Stimulated activated CD4-positive, alpha-beta T cell treated with anti-CD3 and anti-CD28 coated beads, Interleukin-1b, Interleukin-23, amount 100 ng/mL, for 48 hours (primary cell): ENCODE measurements around the gene METTL25.

Experiments
- DNase-seq: peaks from one replicate; pipeline ENCODE4 v3.0.0-alpha.2; 2020

The METTL25 gene

GRCh38 chr12:82473111-82473754 lies 114.9 kb downstream of the METTL25 start:
- no peak for DNase-seq

DNA sequence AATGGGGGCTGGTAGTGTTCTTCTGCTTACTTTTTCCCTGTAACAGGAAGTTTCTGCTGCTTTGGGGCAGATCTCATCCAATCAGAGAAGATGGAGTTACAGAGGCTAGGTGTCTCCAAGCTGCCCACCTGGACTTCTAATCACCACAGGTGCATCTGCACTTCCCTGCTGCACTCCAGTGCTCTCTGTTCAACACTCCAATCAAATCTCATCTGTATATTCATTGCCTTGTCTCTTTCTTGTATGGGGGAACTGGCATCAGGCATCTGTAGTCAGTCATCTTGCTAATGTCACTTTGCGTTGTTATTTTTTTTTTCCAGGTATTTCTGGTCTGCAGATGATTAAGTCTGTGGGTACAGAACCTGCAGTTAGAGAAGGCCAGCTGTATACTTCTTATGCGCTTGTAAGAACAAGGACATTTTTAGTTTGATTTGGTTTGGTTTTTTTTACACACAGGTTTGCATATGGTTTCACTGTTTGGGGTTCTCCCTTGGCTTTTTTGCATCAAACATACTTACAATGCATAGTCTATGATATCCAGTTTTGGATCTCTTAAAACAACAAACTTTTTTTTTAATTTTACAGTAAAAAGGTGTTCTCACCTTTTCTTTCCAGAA lies 116.0 kb downstream of the METTL25 start:
- DNase-seq, result no peak

- no peak for DNase-seq
Measured at GRCh38 chr12:82474798-82475184, 116.5 kb downstream of the METTL25 start.

- DNase-seq, result no peak
Measured at GRCh38 chr12:82475211-82475610, 116.9 kb downstream of the METTL25 start.

- DNase-seq, result no peak
Measured at GRCh38 chr12:82476511-82476910, 118.2 kb downstream of the METTL25 start.

DNA sequence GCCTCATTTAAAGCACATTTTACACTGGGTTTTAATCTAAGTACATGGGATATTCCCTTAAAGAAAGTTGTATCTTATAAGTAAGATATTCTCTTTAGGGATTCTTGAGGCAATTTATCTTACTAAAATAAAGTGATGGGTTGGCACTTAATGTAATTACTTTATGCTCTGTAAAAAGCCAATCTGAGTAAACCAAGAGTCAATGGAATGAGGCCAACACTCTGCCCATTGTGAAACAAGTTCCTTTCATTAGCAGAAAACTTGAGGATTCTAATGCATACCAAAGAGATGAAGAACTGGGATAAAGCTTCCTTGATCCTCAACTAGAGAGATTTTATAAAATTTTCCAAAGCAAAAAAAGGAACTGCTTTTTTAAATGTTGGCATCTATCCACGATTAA lies 121.2 kb downstream of the METTL25 start:
- DNase-seq, result no peak

- no peak for DNase-seq
Measured at GRCh38 chr12:82480606-82481005, 122.3 kb downstream of the METTL25 start.

GRCh38 chr12:82481954-82482353 lies 123.6 kb downstream of the METTL25 start:
- DNase-seq, result no peak

GRCh38 chr12:82486524-82487235 lies 128.4 kb downstream of the METTL25 start:
- DNase-seq, result no peak

DNA sequence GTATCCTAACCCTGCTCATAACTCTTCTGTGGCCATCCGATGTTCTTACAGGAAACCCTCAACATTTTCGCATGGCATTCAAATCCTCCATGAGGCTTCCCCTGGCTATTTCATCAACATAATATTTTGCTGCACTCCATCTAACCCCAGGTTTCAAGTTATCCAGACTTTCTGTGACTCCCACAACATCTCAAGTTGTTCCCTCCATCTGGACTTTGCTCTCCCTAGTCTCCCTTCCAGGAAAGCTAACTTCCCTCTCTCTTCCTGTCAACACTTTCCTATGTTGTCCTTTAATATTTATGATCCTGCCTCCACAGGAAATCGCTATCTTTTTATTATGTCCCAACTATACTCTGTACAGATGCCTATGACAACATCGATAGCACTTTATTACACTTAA lies 146.1 kb downstream of the METTL25 start:
- no peak for DNase-seq

DNA sequence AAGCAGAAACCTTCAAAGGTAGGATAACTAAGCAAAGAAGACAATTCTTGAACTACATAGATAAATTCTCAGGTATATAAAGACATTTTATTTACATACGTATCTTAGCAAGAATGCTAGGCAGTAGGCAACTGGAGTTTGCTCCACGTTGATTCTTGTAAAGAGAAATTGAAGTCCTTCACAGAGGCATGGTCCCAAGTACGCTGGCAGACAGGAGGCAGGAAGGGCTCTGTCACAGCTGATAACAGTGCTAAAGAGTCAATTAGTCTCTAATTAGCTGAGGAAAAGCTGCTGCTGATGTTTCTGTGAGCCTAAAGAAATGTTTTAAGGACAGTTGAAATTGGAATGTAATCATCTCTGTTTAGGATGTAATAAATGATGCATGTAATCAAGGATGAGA lies 146.8 kb downstream of the METTL25 start:
- DNase-seq, result no peak

- no peak for DNase-seq
Measured at GRCh38 chr12:82507686-82508085, 149.4 kb downstream of the METTL25 start.

DNA sequence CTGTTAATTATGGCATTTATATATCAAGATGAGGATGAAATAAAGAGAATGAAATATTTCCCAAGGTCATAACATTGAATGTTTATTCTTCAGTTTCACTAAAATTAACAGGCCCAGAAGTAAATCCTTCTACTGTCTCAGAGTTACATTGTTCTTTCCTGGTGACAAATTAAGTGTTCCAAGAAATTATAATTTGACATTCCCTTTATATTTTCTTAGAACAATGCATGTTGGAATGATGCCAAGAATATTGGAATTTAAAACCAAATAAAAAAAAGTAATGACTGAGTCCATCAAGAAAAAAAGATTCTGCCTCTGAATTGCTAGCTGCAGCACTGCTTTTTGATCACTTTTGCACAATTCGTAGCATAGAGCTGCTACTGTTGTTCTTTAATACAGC lies 152.1 kb downstream of the METTL25 start:
- DNase-seq, result no peak

- no peak for DNase-seq
Measured at GRCh38 chr12:82514880-82515279, 156.6 kb downstream of the METTL25 start.

DNA sequence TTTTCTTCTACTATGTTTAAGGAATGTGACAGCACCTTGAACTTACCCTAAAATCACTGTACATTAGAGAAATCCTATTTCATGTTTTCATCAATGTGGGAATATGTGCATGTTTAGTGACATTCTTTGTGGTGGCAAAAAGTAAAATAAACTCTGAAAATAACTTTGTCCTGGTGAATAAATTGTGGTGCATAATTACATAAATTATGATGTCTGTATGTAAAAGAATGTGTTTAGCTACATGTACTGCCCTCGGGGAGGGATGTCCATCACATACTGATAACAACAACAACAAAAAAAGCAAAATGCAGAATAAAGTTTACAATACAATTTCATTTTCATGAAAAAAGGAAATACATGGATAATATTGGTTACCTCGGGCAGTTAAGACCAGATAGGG lies 157.3 kb downstream of the METTL25 start:
- DNase-seq, result no peak

DNA sequence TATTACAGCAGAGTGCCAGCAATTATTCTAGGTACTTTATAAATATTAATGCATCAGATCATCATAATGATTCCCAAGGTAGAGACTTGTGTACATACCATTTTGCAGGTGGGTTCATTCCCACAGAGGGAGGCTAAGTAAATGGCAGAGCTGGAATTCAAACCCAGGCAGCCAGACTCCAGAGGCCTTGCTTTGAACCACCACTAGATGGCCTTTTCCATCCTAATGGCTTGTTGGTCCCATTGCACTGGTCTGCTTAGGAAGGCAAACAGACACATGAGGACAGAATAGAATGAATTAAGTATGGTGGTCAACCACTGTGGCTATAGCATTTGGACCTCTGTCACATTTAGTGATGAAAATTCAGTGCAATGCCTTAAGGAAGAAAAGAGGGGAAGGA lies 158.7 kb downstream of the METTL25 start:
- no peak for DNase-seq

- no peak for DNase-seq
Measured at GRCh38 chr12:82517808-82518207, 159.5 kb downstream of the METTL25 start.

- no peak for DNase-seq
Measured at GRCh38 chr12:82519510-82519909, 161.2 kb downstream of the METTL25 start.

DNA sequence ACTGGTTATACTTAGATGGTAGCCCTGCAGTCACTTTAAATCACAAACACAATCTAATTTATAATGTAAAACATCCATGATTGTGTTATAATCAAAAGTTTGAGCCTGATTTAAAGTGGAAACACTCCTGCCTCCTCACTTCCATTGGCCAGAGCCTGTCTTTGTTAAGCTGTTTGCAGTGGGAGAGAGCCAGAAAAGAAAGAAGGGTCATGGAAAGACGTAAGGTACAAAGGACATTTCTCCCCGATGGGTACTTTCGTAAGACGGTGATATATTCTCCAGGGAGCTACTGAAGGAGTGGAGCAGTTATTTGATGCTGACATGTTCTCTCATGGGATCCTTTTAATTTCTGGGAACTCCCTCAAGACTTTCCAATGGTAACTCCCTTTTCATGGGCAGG lies 164.0 kb downstream of the METTL25 start:
- no peak for DNase-seq

GRCh38 chr12:82522762-82523161 lies 164.4 kb downstream of the METTL25 start:
- DNase-seq, result no peak

- DNase-seq, result no peak
Measured at GRCh38 chr12:82523996-82524395, 165.7 kb downstream of the METTL25 start.

DNA sequence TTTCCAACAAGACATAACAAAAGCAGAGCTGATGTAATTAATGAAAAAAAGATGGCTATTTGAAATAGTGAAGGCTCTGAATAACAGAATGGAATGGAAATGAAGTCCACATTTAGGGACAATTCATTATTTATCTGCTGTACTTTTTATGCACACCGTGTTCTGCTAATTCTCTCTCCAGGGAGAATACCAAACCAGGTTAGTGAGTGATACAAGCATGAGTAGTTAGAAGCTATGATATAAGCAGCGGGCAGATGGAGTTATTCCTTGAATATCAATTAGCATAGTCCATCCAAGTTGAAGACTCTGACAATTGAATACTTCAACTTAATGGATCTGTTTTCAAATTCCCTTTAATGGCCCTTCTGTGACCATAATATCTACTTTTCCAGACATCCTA lies 166.3 kb downstream of the METTL25 start:
- no peak for DNase-seq

GRCh38 chr12:82525616-82526015 lies 167.3 kb downstream of the METTL25 start:
- DNase-seq, result no peak

GRCh38 chr12:82527165-82527780 lies 168.9 kb downstream of the METTL25 start:
- no peak for DNase-seq
